HG03354 (cell line): ENCODE data around the gene DDX17.

Source experiments
- ATAC-seq: cut with Tn5 transposase; IDR thresholded peaks from one replicate; pipeline ENCODE4 v1.9.1; 2021; ENCODE audit warnings: mild to moderate bottlenecking; ENCODE audit not compliant: unreplicated experiment, poor library complexity, severe bottlenecking

Gene DDX17

DNA sequence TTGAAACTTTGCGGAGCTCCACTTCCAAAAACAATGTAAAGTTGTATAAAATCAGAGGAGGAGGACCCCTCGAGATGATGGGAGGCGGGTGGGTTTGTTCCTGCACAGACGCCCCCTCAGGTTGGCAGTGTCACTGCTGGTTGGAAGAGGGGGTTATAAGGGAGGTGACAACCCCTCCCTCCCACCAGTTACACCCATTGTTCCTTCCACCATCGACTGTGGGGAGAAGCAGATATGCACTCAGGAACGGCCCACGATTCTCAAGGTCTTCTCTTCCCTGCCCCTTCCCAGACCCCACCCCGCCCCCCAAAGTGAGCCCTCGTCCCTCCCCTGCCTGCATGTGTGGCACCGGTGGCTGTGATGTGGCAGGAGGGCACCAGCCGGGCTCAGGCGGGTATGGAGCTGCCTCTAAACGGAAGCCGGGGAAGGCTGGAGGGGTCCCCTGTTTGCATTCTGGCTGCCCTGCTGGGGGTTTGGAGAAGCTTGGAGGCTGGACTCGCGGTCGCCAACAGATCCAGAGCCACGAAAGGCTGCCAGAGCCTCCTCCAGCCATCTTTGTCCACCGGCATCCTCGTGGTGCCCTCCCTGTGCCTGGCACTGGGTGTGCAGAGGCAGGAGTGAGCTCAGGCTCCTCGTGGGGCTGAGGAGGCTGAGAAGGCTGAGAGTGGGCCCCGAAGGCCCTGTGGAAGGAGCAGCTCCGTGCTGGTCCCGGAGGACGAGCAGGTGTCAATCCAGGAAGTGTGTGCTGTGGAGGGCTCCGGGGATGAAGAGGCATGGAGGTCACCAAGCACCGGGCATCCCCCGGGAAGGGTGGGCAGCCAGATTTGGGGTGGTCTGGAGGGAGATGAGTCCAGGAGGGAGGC is 37.4 kb downstream of the DDX17 start:
- no peak for ATAC-seq

DNA sequence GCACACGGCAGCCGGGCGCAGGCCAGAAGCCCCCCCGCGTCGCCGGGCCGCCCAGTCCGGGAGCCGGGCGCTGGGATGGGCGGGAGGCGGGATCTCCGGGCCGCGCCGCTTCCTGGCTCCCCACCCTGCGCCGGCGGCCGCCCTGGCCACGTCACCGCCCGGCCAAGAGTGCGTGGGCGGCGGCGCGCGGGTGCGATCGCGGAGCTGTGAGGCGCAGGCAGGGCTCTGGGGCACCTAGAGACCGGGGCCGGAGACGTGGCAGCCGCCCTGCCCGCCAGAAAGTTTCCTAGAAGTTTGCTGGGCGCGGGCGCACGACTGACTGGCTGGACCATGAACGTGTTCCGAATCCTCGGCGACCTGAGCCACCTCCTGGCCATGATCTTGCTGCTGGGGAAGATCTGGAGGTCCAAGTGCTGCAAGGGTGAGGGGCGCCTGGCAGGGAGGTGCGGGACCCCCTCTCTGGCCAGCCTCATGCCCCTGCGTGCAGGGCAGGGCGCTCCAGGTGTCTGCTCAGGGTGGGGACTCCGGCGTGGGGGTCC is 38.1 kb downstream of the DDX17 start, which contains the start of gene KDELR3:
KDELR3 (plus strand) TSS at position 193 of the 539 bp plus-strand sequence; CDS start at position 331, 138 bp downstream.
- ATAC-seq = no peak

DNA sequence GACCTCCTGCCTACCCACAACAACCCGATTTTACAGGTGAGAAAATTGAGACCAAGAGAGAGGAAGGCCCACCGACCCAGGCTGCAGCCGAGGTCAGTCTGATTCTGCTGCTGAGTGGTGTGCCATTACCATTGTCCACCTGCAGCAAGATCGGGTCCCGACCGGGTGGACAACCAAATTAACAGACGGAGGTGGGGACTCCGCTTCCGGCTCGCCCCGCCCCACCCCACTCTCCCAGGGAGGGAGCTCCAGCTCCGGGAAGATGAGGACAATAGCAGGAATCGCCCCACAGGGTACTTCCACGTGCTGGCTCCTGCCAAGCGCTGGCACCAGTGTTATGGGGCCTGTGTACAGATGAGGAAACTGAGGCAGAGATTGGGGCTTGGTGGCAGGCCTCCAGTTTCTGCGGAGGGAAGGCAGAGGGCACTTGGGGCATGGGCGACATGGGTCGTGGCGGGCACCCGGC is 38.6 kb downstream of the DDX17 start:
- ATAC-seq = no peak

DNA sequence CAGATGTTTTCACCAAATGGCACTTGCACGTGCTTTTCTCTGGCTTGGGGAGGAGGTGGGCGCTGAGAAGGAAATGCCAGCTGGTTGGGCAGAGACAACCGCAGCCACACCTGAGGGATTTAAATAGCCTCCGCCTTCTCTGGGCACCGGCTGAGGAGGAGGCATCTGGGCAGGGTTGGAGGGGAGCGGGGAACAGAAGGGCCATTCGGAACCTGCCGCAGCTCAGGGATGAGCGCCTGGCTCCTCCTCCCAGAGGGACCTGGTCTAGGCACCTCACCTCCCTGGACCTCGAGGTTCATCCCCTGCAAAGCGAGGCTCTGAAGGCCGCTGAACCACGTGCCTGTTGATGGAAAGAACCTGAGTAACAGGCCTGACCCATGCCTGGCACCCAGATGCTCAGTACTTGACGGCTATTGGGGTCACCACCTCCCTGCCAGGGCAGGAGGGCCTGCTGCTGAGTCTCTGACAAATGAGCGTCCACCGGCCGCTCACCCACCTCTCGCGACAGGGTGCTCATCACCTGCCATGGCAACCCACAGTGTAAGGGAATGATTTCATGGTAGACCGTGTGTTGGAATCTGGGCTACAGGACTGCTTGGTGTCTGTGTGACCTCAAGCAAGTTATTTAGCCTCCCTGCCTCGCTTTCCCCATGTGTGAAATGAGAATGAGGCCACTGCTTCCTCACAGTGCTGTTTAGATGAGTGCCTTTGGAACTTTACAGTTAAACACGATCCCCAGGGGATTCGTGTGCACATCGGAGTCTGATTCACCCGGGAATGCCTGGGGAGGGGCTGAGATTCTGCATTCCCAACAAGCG is 40.2 kb downstream of the DDX17 start:
- ATAC-seq = no peak

DNA sequence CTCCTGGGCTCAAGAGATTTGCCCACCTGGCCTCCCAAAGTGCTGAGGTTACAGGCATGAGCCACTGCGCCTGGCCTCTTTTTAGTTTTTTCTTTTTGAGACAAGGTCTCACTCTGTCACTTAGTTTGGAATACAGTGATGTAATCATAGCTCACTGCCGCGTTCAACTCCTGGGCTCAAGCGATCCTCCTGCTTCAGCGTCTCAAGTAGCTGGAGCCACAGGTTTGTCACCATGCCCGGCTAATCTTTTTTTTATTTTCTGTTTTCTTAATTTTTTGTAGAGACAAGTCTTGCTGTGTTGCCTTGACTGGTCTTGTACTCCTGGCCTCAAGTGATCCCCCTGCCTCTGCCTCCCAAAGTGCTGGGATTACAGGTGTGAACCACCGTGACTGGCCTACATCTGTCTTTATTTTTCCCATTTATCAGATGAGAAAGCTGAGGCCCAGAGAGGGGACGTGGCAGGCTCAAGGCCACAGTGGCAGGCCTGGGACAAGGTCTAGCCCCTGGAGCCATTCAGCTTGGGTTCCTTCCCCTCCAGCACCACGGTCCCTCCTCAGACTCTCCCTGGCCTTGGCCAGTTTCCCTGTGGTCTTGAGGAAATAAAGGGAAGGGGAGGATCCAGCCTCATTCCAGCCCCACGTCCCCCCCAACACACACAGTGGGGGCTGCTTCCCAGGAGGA is 41.0 kb downstream of the DDX17 start:
- ATAC-seq = no peak

DNA sequence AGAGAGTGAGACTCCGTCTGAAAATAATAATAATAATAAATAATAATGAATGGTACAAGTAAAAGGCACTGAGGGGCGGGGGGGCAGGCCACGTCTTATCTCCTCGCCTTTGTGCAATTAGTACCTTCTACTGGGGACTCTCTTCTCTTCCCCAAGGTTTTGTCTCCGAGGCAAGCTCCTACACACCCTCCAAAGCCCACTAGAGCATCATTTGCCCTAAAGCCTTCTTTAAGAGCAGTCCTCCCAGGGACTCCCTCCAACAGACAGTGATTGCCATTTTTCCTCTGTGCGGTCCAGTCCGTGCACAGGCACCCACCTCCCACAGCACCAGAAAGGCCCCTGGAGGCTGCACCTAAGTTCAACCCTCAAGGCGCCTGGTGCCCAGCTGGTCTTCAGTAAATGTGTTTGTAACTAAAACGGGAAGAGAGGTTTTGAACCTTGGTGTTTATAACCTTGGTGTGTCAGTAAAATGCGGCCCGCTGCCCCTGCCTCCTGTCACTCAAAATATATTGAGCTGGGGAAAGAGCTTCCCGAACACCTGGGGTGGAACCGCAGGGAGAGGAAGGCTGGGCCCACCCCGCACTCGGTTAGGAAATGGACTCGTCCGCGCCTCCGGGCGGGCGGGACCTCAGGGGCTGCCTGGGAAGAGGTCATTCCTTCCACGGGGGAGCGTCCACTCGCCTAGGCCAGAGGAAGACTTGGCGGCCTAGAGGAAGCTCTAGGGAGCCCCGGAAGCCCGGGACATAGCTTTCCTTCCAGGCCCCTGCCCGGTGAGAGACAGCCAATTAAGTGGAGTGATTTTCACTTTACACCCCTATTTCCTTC is 42.9 kb downstream of the DDX17 start:
- no peak for ATAC-seq

DNA sequence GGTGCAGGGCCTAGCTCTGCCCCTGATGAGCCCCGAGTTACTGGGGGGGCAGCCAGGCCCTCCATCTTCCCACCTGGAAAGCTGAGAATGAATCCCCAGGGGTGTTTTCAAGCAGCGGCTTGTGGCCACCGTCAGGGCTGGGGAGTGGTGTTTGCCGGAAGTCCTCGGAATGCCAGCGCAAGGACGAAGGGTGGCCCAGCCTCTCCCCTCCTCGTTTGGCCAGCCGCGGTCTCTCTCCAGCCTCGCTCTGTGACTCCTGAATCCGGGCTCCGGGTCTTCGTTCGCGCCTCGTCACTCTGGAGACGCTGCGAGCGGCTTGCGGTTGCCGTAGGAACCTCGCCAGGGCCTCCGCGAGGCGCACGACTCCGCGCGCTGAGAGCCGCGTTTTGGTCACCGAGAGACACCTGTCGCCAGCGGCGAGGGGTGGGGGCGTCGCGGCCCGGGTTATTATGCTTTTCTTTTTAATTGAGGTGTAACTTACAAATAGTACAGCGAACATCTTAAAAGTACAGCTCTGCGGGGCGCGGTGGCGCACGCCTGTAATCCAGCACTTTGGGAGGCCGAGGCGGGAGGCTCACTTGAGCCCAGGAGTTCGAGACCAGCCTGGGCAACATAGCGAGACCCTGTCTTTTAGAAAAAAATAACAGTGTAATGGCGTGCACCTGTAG is 44.6 kb downstream of the DDX17 start:
- no peak for ATAC-seq

DNA sequence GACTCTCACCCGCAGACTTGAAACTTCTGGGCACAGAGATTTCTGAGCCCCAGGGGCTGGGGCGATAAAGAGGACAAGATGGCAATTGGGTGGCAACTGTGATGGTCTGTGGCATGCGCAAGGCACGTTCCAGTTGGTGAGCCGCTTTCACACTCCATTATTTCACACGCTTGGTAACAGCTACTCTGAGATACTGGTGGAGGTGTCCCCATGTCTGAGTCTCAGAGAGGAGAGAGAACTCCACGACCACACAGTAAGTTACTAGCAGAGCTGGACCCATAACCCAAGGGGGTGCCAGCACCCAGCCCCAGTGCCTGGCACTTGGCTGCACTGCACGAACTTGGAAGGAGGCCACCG is 45.1 kb downstream of the DDX17 start:
- ATAC-seq = no peak

DNA sequence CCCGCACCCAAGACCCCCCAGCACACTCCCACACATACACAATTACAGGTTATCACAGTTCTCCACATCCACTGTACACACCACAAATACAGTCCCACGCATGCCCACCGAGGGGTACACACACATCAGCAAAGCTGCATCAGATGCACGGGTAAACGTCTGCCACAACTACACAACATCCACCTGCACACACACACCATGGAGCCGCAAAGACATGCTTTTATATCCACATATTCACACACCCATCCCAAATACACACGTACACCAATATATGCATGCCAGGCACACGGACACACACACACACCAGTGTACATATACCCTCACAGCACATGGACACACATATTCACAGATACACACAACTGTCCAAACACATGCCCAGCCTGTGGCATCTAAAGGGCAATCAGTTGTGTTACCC is 45.7 kb downstream of the DDX17 start:
- no peak for ATAC-seq

DNA sequence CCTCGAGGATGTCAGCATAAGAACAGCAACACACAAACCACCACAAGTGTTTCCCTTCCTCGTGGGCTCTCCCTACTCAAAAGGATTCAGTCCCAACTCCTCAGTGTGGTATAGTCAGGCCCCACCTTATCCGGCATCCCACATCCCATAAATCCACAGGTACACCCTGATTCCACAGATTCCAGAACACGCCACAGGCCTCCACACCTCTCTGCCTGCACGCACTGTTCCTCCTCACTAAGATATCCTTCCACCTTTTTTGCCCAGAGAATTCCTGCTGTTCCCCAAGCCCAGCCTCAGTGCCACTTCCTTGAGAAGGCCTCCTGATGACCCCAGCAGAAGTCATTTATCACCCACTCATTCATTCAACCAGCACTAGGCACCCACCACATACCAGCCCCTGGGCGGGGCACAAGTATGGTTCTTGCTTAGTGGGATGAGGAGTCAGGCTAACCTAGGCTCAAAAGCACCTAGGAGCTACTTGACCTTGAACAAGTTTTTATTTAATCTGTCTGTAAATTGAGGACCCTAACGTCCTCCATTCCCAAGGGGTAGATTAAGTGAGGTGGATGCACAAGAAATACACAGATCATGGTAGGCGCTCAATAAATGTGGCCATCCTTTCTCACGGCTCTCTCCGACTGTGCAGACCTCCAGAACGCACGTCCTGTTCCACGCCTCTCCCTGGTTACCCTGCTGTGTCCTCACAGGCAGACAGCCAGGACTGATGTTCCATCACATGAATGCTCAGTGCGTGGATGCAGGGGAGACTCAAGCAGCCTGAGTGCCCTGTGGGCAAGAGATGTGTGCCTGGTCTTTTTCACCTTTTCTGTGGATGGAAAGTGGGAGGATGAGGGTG is 49.0 kb downstream of the DDX17 start:
- no peak for ATAC-seq

DNA sequence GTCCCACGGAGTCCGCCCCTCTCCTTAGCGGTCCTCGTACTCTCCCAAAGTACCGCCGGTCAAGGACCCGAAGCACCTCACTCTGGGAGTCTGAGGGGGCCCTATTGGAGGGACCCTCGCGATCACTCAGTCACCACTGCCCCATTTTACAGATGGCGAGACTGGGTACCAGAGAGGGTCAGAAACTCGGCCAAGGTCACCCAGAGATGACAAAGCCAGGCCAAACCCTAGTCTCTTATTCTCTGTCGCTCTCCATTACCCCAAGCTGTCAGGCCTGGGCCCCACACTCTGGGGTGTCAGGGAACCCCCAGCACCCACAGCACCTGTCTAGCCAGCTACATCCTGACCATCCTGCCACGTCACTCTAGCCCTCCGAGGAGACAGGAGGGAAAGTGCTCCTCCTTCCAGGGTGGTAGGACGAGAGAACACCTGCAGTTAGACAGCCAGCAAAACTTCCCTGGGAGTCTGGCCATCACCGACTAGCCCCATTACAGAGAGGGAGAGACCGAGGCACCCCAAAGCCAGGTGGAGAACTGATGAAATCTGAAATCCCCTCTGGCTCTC is 49.8 kb downstream of the DDX17 start:
- no peak for ATAC-seq

DNA sequence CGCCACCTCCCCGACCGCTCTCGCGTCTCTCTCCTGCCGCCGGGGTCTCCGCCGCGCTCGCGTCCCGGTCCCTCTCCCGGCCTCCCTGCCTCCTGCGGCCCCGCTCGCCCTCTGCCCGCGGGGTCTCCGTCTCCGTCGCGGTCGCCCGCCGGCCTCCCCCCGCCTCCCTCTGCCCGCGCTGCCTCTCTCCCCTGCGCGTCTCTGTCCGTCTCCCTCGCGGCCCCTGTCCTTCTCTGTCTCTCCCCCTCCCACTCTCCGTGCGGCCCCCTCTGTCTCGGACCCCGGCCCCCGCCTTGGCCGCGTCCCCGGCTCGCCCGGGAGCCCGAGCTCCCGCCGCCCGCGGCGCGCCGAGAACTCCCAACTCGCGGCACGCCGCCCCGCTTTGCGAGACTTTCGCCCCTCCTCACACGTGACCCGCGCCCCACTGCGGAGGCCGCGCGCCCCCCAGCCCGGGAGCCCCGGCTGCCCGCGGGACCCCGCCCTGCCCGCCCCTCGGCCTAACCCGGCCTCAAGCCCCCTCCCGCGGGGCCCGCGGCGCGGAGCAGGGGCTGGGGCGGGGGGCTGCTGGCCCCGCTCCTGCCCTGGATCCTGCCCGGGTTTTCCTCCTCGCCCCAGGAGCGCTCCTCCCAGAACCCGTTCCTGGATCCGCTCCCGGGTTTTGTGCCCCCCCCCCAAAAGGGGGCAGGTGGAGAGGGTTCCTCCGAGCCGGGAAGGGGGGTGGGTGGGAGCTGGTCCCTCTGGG is 50.4 kb downstream of the DDX17 start:
- ATAC-seq = no peak

DNA sequence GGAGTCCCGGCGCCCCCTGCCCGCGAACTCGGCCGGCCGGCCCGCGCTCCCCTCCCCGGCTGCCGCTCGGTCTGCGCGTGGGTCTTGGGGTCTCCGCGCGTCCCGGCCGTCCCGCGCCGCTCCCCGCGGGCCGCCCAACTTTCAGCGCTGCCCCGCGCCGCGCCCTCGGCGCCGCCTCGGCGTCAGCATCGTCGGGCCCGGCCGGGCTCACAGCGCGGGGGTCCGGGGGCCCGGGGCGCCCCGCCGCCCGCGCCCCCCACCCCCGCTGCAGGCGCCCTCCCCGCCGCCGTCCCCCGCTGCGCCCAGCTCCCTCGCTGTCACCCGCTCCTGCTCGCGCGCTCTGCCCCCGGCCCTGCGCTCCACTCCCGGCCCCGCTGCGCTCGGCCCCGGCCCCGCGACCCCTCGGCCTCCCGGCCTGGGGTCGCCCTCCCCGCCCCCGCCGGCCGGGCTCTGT is 51.0 kb downstream of the DDX17 start, which contains the start of gene KCNJ4:
KCNJ4 (minus strand) TSS at position 124 of the 454 bp plus-strand sequence. CDS start 27,067 bp downstream, outside the sequence.
- no peak for ATAC-seq

DNA sequence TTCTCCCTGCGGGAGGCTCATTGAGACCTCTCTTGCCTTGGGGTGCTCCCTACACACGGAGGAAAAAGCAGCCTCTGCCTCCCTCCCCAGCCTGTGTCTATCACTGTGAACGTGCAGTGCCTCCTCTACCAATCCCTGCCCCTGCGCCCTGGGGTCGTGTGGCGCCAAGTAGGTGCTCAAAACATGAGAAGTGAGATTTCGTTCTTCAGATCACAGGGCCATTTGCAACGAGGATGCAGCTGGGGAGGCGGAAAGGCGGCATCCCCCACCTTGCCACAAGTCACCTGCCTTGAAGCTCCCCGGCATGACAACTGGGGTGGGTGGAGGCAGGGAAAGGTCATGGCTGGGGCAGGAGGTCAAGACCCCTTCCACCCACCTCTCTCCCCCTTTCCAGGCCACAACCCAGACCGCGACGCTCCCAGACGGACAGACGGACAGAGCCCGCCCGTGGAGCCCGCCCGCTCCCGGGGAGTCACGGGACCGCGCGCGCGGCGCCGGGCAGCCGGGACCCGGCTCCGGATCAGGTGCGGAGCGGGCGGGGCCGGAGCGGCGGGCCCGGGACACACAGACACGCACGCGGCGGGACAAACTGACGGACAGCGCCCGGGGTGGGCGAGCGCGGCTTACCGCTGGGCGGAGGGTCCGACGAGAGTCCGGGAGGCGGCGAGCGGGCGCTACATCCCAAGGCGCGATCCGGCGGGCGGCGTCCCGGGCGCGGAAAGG is 51.6 kb downstream of the DDX17 start:
- ATAC-seq = no peak

DNA sequence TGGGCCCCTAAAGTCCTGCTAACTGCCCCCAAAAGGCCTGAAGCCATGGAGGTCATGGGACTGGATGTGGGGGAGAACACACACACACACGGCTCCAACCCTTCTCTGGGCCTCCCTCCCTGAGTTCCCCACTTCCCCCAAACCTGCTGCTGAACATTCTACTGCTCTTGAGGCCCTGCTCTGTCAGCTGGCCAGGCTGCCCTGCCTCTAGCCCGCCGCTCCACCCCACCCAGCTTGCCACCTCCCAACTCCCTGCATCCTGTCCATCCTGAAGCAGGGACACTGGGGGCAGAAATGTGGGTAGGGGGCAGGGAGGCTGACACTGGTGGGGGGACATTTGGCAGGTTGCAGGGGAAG is 52.1 kb downstream of the DDX17 start:
- ATAC-seq = no peak

DNA sequence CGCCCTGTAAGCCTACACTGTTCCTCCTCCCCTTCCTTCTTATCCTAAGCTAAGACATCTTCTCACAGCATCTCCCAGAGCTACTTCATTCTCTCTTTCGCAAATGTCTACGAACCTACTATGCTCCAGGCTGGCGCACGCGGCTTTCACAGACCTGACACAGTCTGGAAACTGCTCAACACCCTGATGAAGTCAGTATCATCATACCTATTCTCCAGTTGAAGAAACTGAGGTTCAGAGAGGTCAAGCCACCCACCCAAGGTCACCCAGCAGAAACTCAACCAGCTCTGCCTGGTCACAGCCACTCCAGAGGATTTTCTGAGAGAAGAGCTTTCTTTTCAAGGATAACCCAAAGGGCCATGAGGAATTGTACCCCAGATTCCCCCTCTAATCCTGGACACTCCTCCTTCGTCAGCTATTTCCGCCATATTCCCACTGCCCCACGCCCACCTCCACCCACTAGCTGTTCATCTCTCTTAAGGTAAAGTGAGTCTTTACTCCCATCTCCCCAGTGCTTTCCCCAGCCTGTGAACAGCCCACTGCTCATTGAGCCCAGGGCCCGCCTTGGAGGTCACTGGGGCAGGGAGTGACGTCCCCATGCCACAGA is 52.9 kb downstream of the DDX17 start:
- no peak for ATAC-seq
